ENCODE data around the gene KCNK6. TPM values are rescaled to one million over a fixed set of nuclear protein-coding genes. Genes with fewer than 3 reads are reported as not detected.

Gene KCNK6
- total RNA-seq, 2 donors from 2014 or later: 8.6 to 13.8 TPM

GRCh38 chr19:38323291-38323690, 3.6 kb downstream of the KCNK6 start:
- no peak overlapping the region for H3K27ac ChIP-seq
- intact Hi-C loops (cut with DNase I): loop anchor here (10.0 kb wide), 1 partner anchor 418 kb away; the partner anchor contains the start of genes SIPA1L3 and WDR87
- H3K36me3 ChIP-seq (replicated peaks in 1 of 2; ENCODE audit: insufficient read depth in 1 of 2, low read depth in 2 of 2): peaks cover 0 to 10% of the 10 kb centered on the region in 2 donors
- WGBS, 2 donors: 61 to 71% methylated on average over 7 of the region's 7 CpGs
- no peak for ATAC-seq
- peaks cover 32% of the 10 kb centered on the region for H3K4me1 ChIP-seq
- H3K27me3 ChIP-seq: no peaks in the 10 kb centered on the region
- no peaks in the 10 kb centered on the region for H3K9me3 ChIP-seq
- DNase-seq: no peak
- H3K4me3 ChIP-seq: no peak overlapping the region
- TF ChIP-seq CTCF (IDR thresholded peaks at IDR 0.05) (no peak), POLR2A (IDR thresholded peaks at IDR 0.05) (no peak)

- Histone ChIP-seq H3K27me3 (no peaks in the 10 kb centered on the region), H3K9me3 (no peaks in the 10 kb centered on the region), H3K4me3 (no peak overlapping the region), H3K36me3 (replicated peaks in 1 of 2; ENCODE audit: insufficient read depth in 1 of 2, low read depth in 2 of 2) (peaks cover 0 to 10% of the 10 kb centered on the region in 2 donors), H3K4me1 (peaks cover 21% of the 10 kb centered on the region), H3K27ac (no peak overlapping the region)
- no peak for ATAC-seq
- DNase-seq: no peak
- 83 to 98% methylated on average over 4 of the region's 4 CpGs for WGBS, 2 donors
- intact Hi-C loops (cut with DNase I): loop anchor here (10.0 kb wide), 1 partner anchor 420 kb away; the partner anchor contains the start of genes SIPA1L3 and WDR87
- TF ChIP-seq POLR2A (IDR thresholded peaks at IDR 0.05) (no peak), CTCF (IDR thresholded peaks at IDR 0.05) (no peak)
Measured at GRCh38 chr19:38324431-38324830, 4.8 kb downstream of the KCNK6 start.

GRCh38 chr19:38326591-38326990, 6.9 kb downstream of the KCNK6 start:
- no peak for ATAC-seq
- no peak overlapping the region for H3K27ac ChIP-seq
- DNase-seq: no peak
- intact Hi-C loops (cut with DNase I): loop anchor here (5.0 to 10.0 kb wide), 2 partner anchors 94 to 422 kb away; partner anchors contain the start of genes SIPA1L3 and WDR87
- H3K36me3 ChIP-seq (replicated peaks in 1 of 2; ENCODE audit: insufficient read depth in 1 of 2, low read depth in 2 of 2): peaks cover 0 to 10% of the 10 kb centered on the region in 2 donors
- TF ChIP-seq CTCF (IDR thresholded peaks at IDR 0.05) (no peak), POLR2A (IDR thresholded peaks at IDR 0.05) (no peak)
- no peaks in the 10 kb centered on the region for H3K9me3 ChIP-seq
- H3K4me1 ChIP-seq: peaks cover 5% of the 10 kb centered on the region
- no peak overlapping the region for H3K4me3 ChIP-seq
- H3K27me3 ChIP-seq: no peaks in the 10 kb centered on the region
- WGBS, 2 donors: 40 to 93% methylated on average over 1 to 22 of the region's 22 CpGs

- H3K27ac ChIP-seq: no peak overlapping the region
- no peak for DNase-seq
- H3K4me3 ChIP-seq: no peak overlapping the region
- H3K27me3 ChIP-seq: no peaks in the 10 kb centered on the region
- H3K4me1 ChIP-seq: no peaks in the 10 kb centered on the region
- no peak for ATAC-seq
- TF ChIP-seq POLR2A (IDR thresholded peaks at IDR 0.05): no peak
- TF ChIP-seq CTCF (IDR thresholded peaks at IDR 0.05): no peak
- 97 to 99% methylated on average over 7 of the region's 7 CpGs for WGBS, 2 donors
- intact Hi-C loops (cut with DNase I): loop anchor here (5.0 to 10.0 kb wide), 2 partner anchors 97 to 425 kb away; partner anchors contain the start of genes SIPA1L3 and WDR87
- no peaks in the 10 kb centered on the region for H3K9me3 ChIP-seq
- H3K36me3 ChIP-seq (replicated peaks in 1 of 2; ENCODE audit: insufficient read depth in 1 of 2, low read depth in 2 of 2): peaks cover 0 to 10% of the 10 kb centered on the region in 2 donors
Measured at GRCh38 chr19:38329651-38330050, 10.0 kb downstream of the KCNK6 start.

GRCh38 chr19:38331728-38332127, 12.1 kb downstream of the KCNK6 start:
- TF ChIP-seq CTCF (IDR thresholded peaks at IDR 0.05): no peak
- TF ChIP-seq POLR2A (IDR thresholded peaks at IDR 0.05): no peak
- no peaks in the 10 kb centered on the region for H3K4me1 ChIP-seq
- H3K36me3 ChIP-seq (replicated peaks in 1 of 2; ENCODE audit: insufficient read depth in 1 of 2, low read depth in 2 of 2): peaks cover 0 to 8% of the 10 kb centered on the region in 2 donors
- H3K9me3 ChIP-seq: no peaks in the 10 kb centered on the region
- ATAC-seq (no peak), DNase-seq (no peak)
- no peak overlapping the region for H3K4me3 ChIP-seq
- intact Hi-C loops (cut with DNase I): no loop called here
- H3K27ac ChIP-seq: no peak overlapping the region
- 75 to 88% methylated on average over 1 of the region's 1 CpG for WGBS, 2 donors
- no peaks in the 10 kb centered on the region for H3K27me3 ChIP-seq

All from body of pancreas (tissue), 4 donors.